Neural cell (in vitro differentiated cells): ENCODE results near the gene SCO1. TPM values are rescaled to one million over a fixed set of nuclear protein-coding genes. Genes with fewer than 3 reads are reported as not detected.

Experiments
- H2AFZ ChIP-seq: fragments of 200-600, 300-800 bp; sonication (generic), shearing (Covaris generic); 2 replicates; pipeline ENCODE4 v1.6.0; 2014; ENCODE audit warnings: low read depth, mild to moderate bottlenecking, antibody characterized with exemption, low read length, moderate library complexity
- H3F3A ChIP-seq: fragments of 200-600 bp; shearing (Covaris generic); 2 replicates; pipeline ENCODE4 v1.6.1; 2016; ENCODE audit warnings: mild to moderate bottlenecking, moderate library complexity, mixed read lengths, antibody characterized with exemption, low read length; ENCODE audit not compliant: insufficient read depth, poor library complexity, severe bottlenecking
- H3K27ac ChIP-seq: fragments of 200-600, 300-800 bp; sonication (generic), shearing (Covaris generic); 2 replicates; pipeline ENCODE4 v1.5.1; 2014; ENCODE audit warnings: mild to moderate bottlenecking, low read length, moderate library complexity
- H3K27me3 ChIP-seq: fragments of 300-800, 200-600 bp; sonication (generic), shearing (Covaris generic); 2 replicates; pipeline ENCODE4 v1.6.0; 2014; ENCODE audit warnings: mild to moderate bottlenecking, low read depth, low read length, moderate library complexity; ENCODE audit not compliant: insufficient read depth
- H3K36me3 ChIP-seq: fragments of 300-800, 200-600 bp; sonication (generic), shearing (Covaris generic); 2 replicates; pipeline ENCODE4 v1.5.1; 2014; ENCODE audit warnings: mild to moderate bottlenecking, antibody characterized with exemption, low read length, moderate library complexity; ENCODE audit not compliant: insufficient read depth
- H3K4me2 ChIP-seq: fragments of 300-800, 200-600 bp; sonication (generic), shearing (Covaris generic); 2 replicates; pipeline ENCODE4 v1.6.0; 2014; ENCODE audit warnings: mild to moderate bottlenecking, low read length
- H3K4me3 ChIP-seq: fragments of 300-800, 200-600 bp; sonication (generic), shearing (Covaris generic); 2 replicates; pipeline ENCODE4 v1.5.1; 2014; ENCODE audit warnings: mild to moderate bottlenecking, low read length, moderate library complexity
- H3K79me2 ChIP-seq: fragments of 200-600 bp; shearing (Covaris generic); replicated peaks from 2 replicates; pipeline ENCODE4 v1.6.0; 2014; ENCODE audit warnings: mild to moderate bottlenecking, low read length, moderate library complexity; ENCODE audit not compliant: insufficient read depth
- H3K9ac ChIP-seq: fragments of 300-800, 200-600 bp; sonication (generic), shearing (Covaris generic); 2 replicates; pipeline ENCODE4 v1.6.1; 2016; ENCODE audit warnings: mild to moderate bottlenecking, low read length, mixed read lengths
- H3K9me2 ChIP-seq: fragments of 200-600 bp; shearing (Covaris generic); 2 replicates; pipeline ENCODE4 v1.6.1; 2016; ENCODE audit warnings: mild to moderate bottlenecking, low read length, mixed read lengths; ENCODE audit not compliant: insufficient read depth
- H3K9me3 ChIP-seq: fragments of 200-600, 300-800 bp; sonication (generic), shearing (Covaris generic); 2 replicates; pipeline ENCODE4 v1.6.1; 2016; ENCODE audit warnings: mild to moderate bottlenecking, mixed run types, low read length, moderate library complexity, mixed read lengths
- H4K20me1 ChIP-seq: fragments of 200-600 bp; shearing (Covaris generic); 2 replicates; pipeline ENCODE4 v1.6.1; 2016; ENCODE audit warnings: mild to moderate bottlenecking, mixed run types; ENCODE audit not compliant: insufficient read depth
- EP300 ChIP-seq: fragments of 450-650 bp; conservative IDR thresholded peaks from 2 replicates; pipeline ENCODE4 v1.6.1; 2014; ENCODE audit warnings: antibody characterized with exemption, mild to moderate bottlenecking, moderate library complexity; ENCODE audit not compliant: poor library complexity, severe bottlenecking
- EZH2 ChIP-seq: fragments of 200-600, 300-800 bp; shearing (Covaris generic), sonication (generic); IDR thresholded peaks from 2 replicates; pipeline ENCODE4 v1.6.1; 2014; ENCODE audit warnings: antibody characterized with exemption, low read length, borderline replicate concordance, mild to moderate bottlenecking; ENCODE audit not compliant: insufficient read depth, poor library complexity, severe bottlenecking
- MXI1 ChIP-seq: fragments of 450-650 bp; conservative IDR thresholded peaks from 2 replicates; pipeline ENCODE4 v1.6.1; 2014; ENCODE audit warnings: antibody characterized with exemption, mild to moderate bottlenecking; ENCODE audit not compliant: poor library complexity, severe bottlenecking
- POLR2AphosphoS5 ChIP-seq: IDR thresholded peaks from 2 replicates; pipeline ENCODE4 v1.6.1; 2012
- RAD21 ChIP-seq: fragments of 450-650 bp; conservative IDR thresholded peaks from 2 replicates; pipeline ENCODE4 v1.6.1; 2014; ENCODE audit warnings: antibody characterized with exemption, mild to moderate bottlenecking, moderate library complexity
- SMC3 ChIP-seq: fragments of 450-650 bp; conservative IDR thresholded peaks from 2 replicates; pipeline ENCODE4 v1.6.1; 2014; ENCODE audit warnings: antibody characterized with exemption, mild to moderate bottlenecking, moderate library complexity; ENCODE audit not compliant: poor library complexity
- TAF1 ChIP-seq: IDR thresholded peaks from 2 replicates; pipeline ENCODE4 v1.6.1; 2012; ENCODE audit warnings: low read depth
- polyA plus RNA-seq: library from polyadenylated mRNA; depleted of rRNA; stranded (reverse); fragments of >200 nt; gene quantifications from 2 replicates; pipeline ENCODE4 v1.2.3, GENCODE V29; 2014
- TF ChIP-seq, protein P1 (sequence below): IDR thresholded peaks from 2 replicates; pipeline ENCODE4 v1.6.1; 2012; ENCODE audit warnings: borderline replicate concordance
- TF ChIP-seq, protein P2 (sequence below): fragments of 450-650 bp; IDR thresholded peaks from 2 replicates; pipeline ENCODE4 v1.5.1; 2014; ENCODE audit warnings: antibody characterized with exemption, mild to moderate bottlenecking, moderate library complexity; ENCODE audit not compliant: poor library complexity, severe bottlenecking

Gene SCO1
- polyA plus RNA-seq, 1 donor from 2014 or later, result 28.8 TPM

DNA sequence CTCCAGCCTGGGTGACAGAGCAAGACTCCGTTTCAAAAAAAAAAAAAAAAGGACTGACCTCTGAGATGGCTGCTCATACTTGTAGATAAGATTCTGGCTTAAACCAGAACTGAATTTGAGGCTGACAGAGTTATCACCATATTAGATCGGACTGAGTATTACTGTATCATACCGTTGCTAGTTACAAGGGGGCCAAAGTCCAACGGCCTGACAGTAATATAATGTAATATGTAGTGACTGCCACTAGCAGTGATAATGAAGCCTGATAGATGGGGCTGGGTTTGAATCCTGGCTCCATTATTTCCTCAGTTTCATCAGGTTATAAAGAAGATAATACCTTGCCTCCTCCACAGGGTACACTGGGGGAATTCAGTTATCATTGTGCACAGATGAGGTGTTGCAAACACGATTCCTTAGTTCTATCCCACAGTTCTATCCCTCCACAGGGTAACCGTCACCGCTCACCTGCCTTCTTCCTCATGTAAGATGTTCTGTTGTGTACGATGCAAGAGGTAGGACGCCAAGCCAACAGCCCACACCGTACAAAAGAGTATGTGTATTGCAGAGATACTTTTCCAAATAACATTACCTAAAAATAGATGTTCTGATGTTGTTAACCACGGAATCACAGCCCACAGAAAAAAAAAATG lies 27.3 kb upstream of the SCO1 start:
- H3K36me3 ChIP-seq, result no peaks in the 10 kb centered on the region
- H3K27me3 ChIP-seq, result peaks cover 5% of the 10 kb centered on the region
- no peaks in the 10 kb centered on the region for H3F3A ChIP-seq
- no peaks in the 10 kb centered on the region for H3K79me2 ChIP-seq
- H3K9me3 ChIP-seq, result no peaks in the 10 kb centered on the region
- no peak overlapping the region for H3K27ac ChIP-seq
- H3K9me2 ChIP-seq, result no peaks in the 10 kb centered on the region
- no peak overlapping the region for H3K4me3 ChIP-seq
- TF ChIP-seq TAF1 (no peak), MXI1 (no peak), EP300 (no peak), POLR2AphosphoS5 (no peak), SMC3 (no peak), EZH2 (no peak), RAD21 (no peak)
- TF ChIP-seq, protein P1, sequence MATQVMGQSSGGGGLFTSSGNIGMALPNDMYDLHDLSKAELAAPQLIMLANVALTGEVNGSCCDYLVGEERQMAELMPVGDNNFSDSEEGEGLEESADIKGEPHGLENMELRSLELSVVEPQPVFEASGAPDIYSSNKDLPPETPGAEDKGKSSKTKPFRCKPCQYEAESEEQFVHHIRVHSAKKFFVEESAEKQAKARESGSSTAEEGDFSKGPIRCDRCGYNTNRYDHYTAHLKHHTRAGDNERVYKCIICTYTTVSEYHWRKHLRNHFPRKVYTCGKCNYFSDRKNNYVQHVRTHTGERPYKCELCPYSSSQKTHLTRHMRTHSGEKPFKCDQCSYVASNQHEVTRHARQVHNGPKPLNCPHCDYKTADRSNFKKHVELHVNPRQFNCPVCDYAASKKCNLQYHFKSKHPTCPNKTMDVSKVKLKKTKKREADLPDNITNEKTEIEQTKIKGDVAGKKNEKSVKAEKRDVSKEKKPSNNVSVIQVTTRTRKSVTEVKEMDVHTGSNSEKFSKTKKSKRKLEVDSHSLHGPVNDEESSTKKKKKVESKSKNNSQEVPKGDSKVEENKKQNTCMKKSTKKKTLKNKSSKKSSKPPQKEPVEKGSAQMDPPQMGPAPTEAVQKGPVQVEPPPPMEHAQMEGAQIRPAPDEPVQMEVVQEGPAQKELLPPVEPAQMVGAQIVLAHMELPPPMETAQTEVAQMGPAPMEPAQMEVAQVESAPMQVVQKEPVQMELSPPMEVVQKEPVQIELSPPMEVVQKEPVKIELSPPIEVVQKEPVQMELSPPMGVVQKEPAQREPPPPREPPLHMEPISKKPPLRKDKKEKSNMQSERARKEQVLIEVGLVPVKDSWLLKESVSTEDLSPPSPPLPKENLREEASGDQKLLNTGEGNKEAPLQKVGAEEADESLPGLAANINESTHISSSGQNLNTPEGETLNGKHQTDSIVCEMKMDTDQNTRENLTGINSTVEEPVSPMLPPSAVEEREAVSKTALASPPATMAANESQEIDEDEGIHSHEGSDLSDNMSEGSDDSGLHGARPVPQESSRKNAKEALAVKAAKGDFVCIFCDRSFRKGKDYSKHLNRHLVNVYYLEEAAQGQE, result no peak
- TF ChIP-seq, protein P2, sequence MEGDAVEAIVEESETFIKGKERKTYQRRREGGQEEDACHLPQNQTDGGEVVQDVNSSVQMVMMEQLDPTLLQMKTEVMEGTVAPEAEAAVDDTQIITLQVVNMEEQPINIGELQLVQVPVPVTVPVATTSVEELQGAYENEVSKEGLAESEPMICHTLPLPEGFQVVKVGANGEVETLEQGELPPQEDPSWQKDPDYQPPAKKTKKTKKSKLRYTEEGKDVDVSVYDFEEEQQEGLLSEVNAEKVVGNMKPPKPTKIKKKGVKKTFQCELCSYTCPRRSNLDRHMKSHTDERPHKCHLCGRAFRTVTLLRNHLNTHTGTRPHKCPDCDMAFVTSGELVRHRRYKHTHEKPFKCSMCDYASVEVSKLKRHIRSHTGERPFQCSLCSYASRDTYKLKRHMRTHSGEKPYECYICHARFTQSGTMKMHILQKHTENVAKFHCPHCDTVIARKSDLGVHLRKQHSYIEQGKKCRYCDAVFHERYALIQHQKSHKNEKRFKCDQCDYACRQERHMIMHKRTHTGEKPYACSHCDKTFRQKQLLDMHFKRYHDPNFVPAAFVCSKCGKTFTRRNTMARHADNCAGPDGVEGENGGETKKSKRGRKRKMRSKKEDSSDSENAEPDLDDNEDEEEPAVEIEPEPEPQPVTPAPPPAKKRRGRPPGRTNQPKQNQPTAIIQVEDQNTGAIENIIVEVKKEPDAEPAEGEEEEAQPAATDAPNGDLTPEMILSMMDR, result no peak
- H3K9ac ChIP-seq, result no peak overlapping the region
- H2AFZ ChIP-seq, result no peak overlapping the region
- no peak overlapping the region for H3K4me2 ChIP-seq
- H4K20me1 ChIP-seq, result no peaks in the 10 kb centered on the region

- TF ChIP-seq, protein P2, result no peak
- TF ChIP-seq MXI1 (no peak), POLR2AphosphoS5 (no peak), EZH2 (no peak), TAF1 (no peak), EP300 (no peak)
- no peaks in the 10 kb centered on the region for H3K9me2 ChIP-seq
Measured at GRCh38 chr17:10718547-10718946, 21.2 kb upstream of the SCO1 start.

More at GRCh38 chr17:10718547-10718946, 21.2 kb upstream of the SCO1 start:
- H3K27ac ChIP-seq, result no peak overlapping the region
- no peaks in the 10 kb centered on the region for H3K27me3 ChIP-seq
- H3K4me3 ChIP-seq, result no peak overlapping the region
- no peaks in the 10 kb centered on the region for H3K36me3 ChIP-seq
- H3K4me2 ChIP-seq, result no peak overlapping the region
- no peak overlapping the region for H3K9ac ChIP-seq
- H3K9me3 ChIP-seq, result no peaks in the 10 kb centered on the region
- H3K79me2 ChIP-seq, result no peaks in the 10 kb centered on the region
- no peaks in the 10 kb centered on the region for H3F3A ChIP-seq
- no peak overlapping the region for H2AFZ ChIP-seq
- H4K20me1 ChIP-seq, result no peaks in the 10 kb centered on the region
